Activated CD4-positive, alpha-beta T cell treated with anti-CD3 and anti-CD28 coated beads for 4 hours (primary cell): Measurements from ENCODE around the gene FRMD4B.
A peak's percentile ranks its signal among the peaks of the same experiment; 100 is the strongest.

ENCODE experiments used
- DNase-seq, 2 donors: peaks; one replicate each; pipeline ENCODE4 v3.0.0-alpha.2; 2020

The FRMD4B gene

DNA sequence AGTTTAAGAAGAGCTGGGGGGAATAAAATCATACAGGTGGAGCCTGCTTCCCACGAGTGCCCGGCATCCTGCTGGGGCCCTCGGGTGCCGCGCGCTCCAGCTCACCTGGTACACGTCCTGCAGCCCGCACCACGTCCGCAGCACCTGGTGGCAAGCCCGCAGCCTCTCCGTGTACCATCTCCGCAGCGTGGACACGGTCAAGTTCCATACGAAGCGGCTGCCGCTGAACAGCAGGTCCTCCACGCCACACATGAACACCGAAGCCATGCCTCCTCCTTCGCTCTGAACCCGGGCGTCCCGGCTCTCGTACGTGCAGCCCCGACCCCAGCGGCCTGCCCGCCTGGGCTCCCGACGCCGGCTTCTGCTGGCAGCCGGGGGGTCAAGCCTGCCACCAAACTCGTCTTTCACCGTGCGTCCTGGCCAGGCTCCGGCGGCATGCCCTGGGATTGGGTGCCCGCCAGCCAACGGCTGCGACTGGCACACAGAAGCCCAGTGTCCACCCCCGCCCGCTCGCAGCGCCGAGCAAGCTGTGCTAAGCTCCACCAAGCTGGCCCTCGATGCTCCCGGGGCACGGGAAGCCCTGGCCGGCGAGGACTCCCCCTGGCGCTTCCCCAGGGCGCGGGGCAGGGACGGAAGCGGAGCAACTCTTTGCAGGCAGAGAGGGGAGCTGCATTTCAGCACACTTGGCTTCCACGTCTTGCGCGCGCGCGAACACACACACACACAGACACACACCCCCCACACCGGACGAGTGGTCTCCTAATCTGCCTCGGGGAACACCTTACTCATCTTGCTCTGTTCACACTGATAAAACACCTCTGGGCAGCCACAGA, at the start of gene FRMD4B:
TSS of gene FRMD4B (minus strand) at position 366 of the 833 bp plus-strand sequence. CDS start at position 267, 99 bp downstream.
- peak in 1 of 2 donors; percentile 5 for DNase-seq

DNA sequence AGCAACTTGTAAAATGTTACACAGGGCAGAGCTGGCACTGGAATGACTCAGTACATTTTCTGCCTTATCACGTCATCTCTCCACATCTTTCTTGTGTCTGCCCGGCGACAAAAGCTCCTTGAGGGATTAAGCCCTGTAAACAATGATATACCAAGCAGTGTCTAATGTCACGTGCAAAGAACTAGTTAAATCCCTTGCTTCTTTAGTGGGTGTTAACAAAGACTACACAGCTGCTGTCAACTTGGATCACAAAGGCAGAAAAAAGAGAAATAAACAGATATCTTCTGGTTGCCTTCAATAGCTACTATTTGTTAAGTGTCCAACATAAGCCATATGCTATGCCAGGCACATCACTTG, 48.1 kb upstream of the FRMD4B start:
- DNase-seq, result no peak

DNA sequence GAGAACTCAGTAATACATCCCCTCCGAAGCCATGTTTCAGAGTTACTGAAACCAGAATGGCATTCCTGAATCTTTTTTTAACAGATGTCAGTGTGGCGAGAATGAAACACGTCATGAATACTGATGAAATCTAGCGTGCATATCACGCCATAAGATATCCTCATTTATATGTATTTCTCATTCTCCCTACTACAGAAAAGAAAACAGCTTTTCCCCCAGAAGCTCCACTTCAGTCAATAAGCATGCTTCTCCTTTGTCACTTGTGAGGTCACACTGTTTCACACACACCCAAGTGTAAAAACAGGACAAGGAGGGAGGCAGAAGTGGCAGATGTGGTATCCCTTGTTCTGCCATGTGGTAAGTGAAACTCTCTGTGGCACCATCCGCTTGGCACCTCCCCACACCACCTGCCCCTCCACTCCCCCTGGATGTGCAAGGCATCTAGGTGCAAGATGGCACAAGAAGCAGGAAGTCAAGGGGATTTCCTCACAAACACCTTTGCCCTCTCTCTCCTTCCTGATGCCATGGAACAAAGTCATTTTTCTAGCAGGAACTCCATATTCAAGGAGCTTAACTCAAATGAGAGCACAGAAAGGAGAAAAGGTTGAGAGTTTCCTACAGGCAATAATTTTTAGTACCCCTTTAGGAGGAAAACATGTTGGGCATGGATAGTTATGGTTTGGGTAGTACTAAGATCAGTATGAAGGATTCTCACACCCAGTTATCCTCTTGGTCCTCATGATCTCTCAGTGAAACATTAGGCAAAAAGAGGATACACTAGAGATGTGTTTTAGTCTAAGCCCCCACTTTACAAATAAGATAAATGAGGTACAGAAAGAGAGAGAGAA, 47.5 kb upstream of the FRMD4B start:
- DNase-seq, result no peak

- no peak for DNase-seq
Measured at GRCh38 chr3:69428657-69429255, 42.9 kb upstream of the FRMD4B start.

- DNase-seq, result no peak
Measured at GRCh38 chr3:69426967-69427304, 41.0 kb upstream of the FRMD4B start.

GRCh38 chr3:69426291-69426966, 40.5 kb upstream of the FRMD4B start:
- no peak for DNase-seq

GRCh38 chr3:69425249-69425648, 39.4 kb upstream of the FRMD4B start:
- peak in 1 of 2 donors; percentile 5 for DNase-seq

DNA sequence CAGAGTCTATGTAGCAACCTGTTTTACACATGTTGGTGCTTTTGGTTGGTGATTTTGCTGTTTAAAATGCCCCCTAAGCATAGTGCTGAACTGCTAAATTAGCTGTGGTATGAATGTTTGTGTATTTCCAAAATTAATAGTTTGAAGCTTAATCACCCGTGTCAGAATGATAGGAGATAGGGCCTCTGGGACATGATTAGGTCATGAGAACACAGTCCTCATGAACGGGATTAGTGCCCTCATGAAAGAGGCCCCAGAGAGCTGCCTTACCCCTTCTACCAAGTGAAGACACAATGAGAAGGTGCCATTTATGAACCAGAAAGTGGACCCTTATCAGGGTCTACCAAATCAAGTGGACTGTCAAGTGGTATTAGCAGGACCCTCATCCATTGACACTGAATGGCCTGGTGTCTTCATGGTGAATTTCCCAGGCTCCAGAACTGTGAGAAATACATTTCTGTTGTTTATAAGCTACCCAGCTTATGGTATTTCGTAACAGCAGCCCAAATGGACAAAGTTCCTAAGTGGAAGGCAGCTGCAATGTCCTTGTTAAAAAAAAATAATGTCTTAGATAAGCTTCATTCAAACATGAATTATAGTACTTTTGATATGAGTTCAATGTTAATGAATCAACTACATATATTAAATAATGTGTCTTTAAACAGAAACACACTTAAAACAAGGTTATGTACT, 37.7 kb upstream of the FRMD4B start:
- no peak for DNase-seq

GRCh38 chr3:69422751-69423150, 36.9 kb upstream of the FRMD4B start:
- DNase-seq, result no peak

- no peak for DNase-seq
Measured at GRCh38 chr3:69420781-69421520, 35.1 kb upstream of the FRMD4B start.

DNA sequence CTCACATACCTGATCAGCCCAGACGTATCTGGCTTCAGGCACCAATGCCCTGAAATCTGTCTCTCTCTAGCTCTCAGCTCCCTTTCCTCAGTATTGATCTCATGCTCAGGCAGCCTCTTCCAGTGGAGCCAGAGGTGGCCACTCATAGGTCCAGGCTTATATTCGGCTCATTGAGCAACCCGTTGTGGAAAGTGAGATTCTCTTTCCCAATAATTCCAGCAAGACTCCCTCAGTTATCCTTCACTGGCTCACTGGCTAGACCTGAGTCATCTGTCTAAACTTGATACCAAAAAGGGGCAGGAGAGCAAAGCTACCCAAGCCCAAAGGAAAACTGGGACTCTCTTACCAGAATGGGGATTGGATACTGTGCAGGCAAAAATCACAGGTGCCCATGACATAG, 33.4 kb upstream of the FRMD4B start:
- no peak for DNase-seq

GRCh38 chr3:69417541-69418078, 31.7 kb upstream of the FRMD4B start:
- DNase-seq, result no peak

- no peak for DNase-seq
Measured at GRCh38 chr3:69413551-69414207, 27.8 kb upstream of the FRMD4B start.

DNA sequence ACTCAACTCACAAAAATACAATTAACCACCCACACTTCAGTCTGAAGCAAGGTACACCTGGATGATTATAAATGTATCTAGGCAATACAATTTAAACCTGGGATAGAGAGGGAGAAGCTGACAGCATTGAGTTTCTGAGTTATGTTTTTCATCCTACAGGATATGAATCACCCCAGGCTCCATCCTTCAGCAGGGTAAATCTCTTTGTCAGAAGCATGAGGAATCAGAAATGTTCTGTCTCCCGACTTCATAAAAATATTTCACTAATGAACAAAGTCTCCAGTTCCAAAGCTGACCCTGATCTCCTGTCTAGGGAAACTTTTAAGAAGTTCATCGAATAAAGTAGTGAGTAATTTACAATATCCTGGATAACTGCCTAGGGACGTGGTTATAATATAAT, 25.5 kb upstream of the FRMD4B start:
- no peak for DNase-seq

- DNase-seq, result peak; percentile 35 to 69
Measured at GRCh38 chr3:69410301-69410700, 24.4 kb upstream of the FRMD4B start.

DNA sequence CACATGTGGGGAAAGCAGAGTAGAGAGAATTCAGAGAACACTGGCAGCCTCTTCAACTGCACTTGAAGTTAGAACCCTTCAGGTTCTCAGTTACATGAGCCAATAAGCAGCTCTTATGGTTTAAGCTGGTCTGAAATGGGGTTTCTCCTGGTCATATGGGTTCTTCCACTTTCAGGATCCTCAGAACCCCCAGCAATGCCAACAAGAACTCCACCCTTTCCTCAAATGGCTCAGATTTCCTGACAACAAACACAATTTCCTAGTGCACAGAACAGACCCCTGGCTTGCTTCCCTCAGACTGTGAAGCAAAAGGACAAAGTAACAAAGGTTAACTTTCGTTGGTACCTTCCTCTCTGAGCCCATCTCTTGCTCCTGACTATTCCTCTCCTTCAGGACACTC, 23.9 kb upstream of the FRMD4B start:
- DNase-seq, result no peak

- DNase-seq, result no peak
Measured at GRCh38 chr3:69409011-69409410, 23.1 kb upstream of the FRMD4B start.

DNA sequence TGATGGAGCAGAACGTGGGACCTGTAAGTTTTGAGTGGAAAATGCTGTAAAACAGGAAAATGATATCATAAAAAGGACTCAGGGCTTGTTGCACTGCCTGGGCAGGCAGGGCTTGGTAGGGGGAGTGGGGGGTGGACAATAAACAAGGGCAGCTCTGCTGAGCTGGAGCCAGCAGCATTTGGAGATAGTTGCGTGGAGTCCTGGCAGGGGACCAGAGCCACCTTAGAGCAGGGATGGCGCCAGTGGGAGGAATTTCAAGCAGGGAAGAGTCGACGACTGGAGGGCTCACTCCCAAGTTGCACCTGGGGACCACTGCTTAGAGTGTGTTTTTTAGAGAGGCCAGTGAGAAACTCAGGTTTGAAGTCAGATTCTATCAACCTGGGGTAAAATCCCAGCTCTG, 22.7 kb upstream of the FRMD4B start:
- no peak for DNase-seq

- no peak for DNase-seq
Measured at GRCh38 chr3:69407908-69408307, 22.0 kb upstream of the FRMD4B start.

GRCh38 chr3:69406163-69406562, 20.3 kb upstream of the FRMD4B start:
- no peak for DNase-seq

DNA sequence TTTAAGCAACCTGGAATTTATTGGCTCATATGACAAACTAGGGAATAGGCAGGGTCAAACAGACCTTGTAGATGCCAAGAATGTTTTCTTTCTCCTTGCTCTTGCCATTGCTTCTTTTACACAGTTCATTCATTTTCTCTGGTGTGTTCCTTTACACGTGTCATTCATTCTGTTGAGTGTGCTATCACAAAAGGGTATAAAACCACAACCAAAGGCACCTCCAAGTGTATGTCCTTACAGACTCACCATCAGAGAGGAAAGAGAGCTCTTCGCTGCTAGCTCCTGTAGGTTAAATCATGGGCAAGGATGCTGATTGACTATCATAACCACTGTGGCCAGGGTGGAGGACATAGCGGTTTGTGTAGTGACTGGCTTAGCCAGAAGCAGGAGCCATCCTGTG, 19.2 kb upstream of the FRMD4B start:
- no peak for DNase-seq
